Subcutaneous adipose tissue (tissue), 4 donors: Measurements from ENCODE around the gene OR2T11. TPM values are rescaled to one million over a fixed set of nuclear protein-coding genes. Genes with fewer than 3 reads are reported as not detected.
"Not testable (repeated sequence)": the region's sequence is repeated elsewhere in the genome, so short reads cannot be mapped to it uniquely, and the experiment has no call there.

Source experiments
- CTCF ChIP-seq: fragments of 450-650 bp; IDR thresholded peaks from one replicate; pipeline ENCODE4 v1.5.1; 2016; ENCODE audit warnings: low read depth, mild to moderate bottlenecking, control low read depth, antibody characterized with exemption, moderate library complexity
- small RNA-seq: library from RNA; depleted of rRNA; stranded (forward); fragments of <200 nt; gene quantifications from one replicate; pipeline ENCODE3, GENCODE V24; 2016
- total RNA-seq, 4 donors: library from RNA; depleted of rRNA; stranded (reverse); fragments of >200 nt; gene quantifications; one replicate each; pipeline ENCODE4 v1.1.0, GENCODE V29; 2016

The OR2T11 gene
- total RNA-seq, 4 donors from 2014 or later: not detected

GRCh38 chr1:248592655-248593054, 42.2 kb downstream of the OR2T11 start:
- TF ChIP-seq CTCF: no peak

- no peak for TF ChIP-seq CTCF
Measured at GRCh38 chr1:248590055-248590454, 44.8 kb downstream of the OR2T11 start.

GRCh38 chr1:248589334-248589733, 45.6 kb downstream of the OR2T11 start:
- TF ChIP-seq CTCF: no peak

GRCh38 chr1:248585266-248585665, 49.6 kb downstream of the OR2T11 start:
- no peak for TF ChIP-seq CTCF

- TF ChIP-seq CTCF: no peak
Measured at GRCh38 chr1:248576260-248576980, 58.5 kb downstream of the OR2T11 start.

- not testable (repeated sequence) for TF ChIP-seq CTCF
Measured at GRCh38 chr1:248574657-248575056, 60.2 kb downstream of the OR2T11 start, which contains the start of gene OR2T34. Gene OR2T34, minus strand, starts transcription at chr1:248574757. Its CDS starts 0 bp downstream, at chr1:248574757.

Small RNA genes within 50 kb of the gene (small RNA-seq; reads per million reads assigned to genes)
- 0.49 reads per million for gene RF00019

Other genes starting within 250 kb of the OR2T11 start
- gene OR2T1, start 232.0 kb downstream of the OR2T11 start, total RNA-seq: not detected
- gene OR2T2, start 189.5 kb downstream of the OR2T11 start, total RNA-seq: not detected
- not detected for gene OR2T3, start 161.7 kb downstream of the OR2T11 start, total RNA-seq
- not detected for gene OR2T5, start 146.5 kb downstream of the OR2T11 start, total RNA-seq
- not detected for gene OR2G6, start 127.0 kb downstream of the OR2T11 start, total RNA-seq
- gene OR2T29, start 72.3 kb downstream of the OR2T11 start, total RNA-seq: not detected
- gene OR2T34, start 60.3 kb downstream of the OR2T11 start, total RNA-seq: not detected
- not detected for gene OR2T10, start 37.4 kb downstream of the OR2T11 start, total RNA-seq
- not detected for gene OR2T35, start 10.2 kb upstream of the OR2T11 start, total RNA-seq
- gene OR2T27, start 20.4 kb upstream of the OR2T11 start, total RNA-seq: not detected
- not detected for gene OR14I1, start 67.7 kb upstream of the OR2T11 start, total RNA-seq
- not detected for gene LYPD8, start 120.7 kb upstream of the OR2T11 start, total RNA-seq
- gene SH3BP5L, start 190.8 kb upstream of the OR2T11 start, total RNA-seq: 10 to 100 TPM in 3 of 4 donors, 1 to 10 TPM in 1; 7.2 to 18.8 (median 13.1) TPM
- 10 to 100 TPM; 16.5 to 25.6 (median 19.7) TPM for gene ZNF672, start 203.1 kb upstream of the OR2T11 start, total RNA-seq
- 10 to 100 TPM; 14.8 to 21.5 (median 18.3) TPM for gene ZNF692, start 224.0 kb upstream of the OR2T11 start, total RNA-seq